NCI-H524 (cell line): Measurements from ENCODE around the gene PSORS1C1.

Experiments used
- DNase-seq, 2 experiments: peaks; one replicate each; lab custom pipeline; 2025; lab: John Stamatoyannopoulos, UW

The PSORS1C1 gene

DNA sequence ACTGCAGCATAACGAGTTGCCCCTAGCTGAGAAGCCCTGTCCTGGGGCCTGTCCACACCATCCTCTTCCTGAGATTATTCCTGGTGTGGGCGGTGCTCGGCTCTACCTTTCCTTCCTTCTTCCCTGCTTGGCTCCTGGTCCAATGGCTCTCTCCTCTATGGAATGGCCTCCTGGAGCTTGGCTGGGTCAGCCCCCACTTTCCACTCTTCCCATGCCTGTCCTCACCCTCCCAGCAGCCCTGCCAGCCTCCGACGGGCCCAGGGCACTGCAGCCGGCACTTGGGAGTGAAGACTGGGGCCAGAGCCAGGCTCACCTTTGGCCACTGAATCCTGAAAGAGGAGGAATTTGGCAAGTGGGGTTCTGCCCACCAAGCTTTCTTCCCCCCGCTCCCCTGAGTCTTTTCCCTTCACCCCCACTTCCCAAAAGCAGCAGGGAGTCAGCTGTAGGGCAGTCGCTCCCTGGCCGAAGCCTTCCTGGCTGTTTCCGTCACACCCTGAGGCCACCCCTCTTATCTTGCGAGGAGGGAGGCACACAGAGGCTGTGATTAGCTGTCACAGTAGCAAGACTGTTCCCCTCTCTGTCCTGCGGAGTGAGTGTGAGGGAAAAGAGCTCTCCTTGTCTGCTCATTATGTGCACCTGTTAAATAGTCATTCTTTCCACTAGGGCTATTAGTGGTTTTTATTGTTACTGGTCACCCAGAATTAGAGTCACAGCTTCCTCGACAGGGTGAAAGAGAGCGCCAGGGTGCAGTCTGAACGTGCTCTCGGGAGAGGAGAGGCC, 12.0 kb downstream of the PSORS1C1 start:
- DNase-seq, result no peak

DNA sequence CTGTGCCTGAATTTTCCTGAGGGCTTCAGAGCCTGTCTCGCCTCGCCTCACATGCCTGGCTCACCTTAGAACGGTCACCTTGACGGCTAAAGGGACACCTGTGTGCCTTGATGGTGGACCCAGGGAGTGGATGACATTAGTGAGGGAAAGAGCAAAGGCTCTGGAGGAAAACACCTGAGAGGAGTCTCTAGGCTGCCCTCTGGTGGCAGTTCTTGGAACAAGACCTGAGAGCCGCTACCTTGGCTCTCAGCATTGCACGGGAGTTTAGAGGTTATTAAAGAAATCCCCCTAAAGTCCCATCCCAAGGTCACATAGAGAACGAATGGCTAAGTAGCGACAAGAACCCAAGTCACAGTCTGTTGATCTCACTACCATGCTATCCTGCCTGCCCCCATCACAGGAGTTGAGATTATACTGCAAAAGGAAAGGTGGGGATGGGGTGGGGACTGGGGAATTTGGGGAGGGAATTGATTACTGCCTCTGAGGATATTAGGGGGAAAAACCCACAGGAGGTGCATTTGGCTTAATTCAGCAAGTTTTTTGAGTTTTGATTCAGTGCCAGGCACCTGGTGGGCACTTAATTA, 13.6 kb downstream of the PSORS1C1 start:
- DNase-seq, result peak in 1 of 2 experiments; percentile 53

DNA sequence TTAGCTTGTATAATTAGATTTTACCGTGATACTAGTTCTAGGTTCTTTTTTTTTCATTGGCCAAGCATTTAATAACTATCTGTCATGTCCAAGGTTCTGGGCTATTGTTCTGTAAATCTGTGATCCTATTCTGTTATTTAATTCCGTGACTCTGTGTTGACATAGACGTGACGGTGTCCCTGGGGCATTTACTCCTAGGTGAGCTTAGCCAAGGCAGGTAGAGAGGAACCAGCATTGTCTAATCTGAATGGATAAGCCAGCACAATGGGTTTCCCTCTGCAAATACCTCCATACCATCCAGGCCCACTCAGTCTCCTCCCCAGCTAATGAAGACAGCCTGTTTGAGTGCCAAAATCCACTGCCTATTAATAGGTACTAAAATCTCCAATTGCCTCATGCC, 14.5 kb downstream of the PSORS1C1 start:
- DNase-seq, result no peak

DNA sequence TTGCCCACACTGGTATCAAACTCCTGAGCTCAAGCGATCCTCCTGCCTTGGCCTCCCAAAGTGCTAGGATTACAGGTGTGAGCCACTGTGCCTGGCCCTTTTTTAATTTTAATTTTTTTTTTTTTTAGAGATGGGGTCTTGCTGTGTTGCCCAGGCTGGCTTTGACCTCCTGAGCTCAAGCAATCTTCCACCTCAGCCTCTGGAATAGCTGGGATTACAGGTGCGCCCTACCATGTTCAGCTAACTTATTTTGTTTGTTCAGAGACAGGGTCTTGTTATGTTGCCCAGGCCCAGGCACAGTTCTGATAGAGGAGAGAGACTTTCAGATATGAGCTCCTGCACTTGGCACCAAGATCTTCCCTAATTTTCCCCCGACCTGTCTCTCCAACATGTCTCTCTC, 16.2 kb downstream of the PSORS1C1 start:
- no peak for DNase-seq

DNA sequence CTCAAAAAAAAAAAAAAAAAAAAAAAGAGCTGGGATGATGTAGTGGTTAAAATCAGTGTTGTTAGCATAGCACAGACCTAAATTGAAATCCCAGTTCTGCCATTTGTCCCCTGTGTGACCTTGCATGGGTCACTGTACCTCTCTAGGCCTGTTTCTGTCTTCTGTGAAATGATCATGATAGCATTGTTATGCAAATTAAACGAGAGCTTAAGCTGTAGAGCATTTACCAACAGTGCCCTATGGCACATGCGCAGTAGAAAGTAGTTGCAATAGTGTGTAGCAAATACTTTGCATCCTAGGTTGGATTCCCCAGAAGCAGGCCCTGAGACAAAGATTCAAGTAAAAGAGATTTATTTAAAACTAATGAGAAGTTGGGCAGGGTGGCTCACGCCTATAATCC, 17.0 kb downstream of the PSORS1C1 start:
- no peak for DNase-seq

DNA sequence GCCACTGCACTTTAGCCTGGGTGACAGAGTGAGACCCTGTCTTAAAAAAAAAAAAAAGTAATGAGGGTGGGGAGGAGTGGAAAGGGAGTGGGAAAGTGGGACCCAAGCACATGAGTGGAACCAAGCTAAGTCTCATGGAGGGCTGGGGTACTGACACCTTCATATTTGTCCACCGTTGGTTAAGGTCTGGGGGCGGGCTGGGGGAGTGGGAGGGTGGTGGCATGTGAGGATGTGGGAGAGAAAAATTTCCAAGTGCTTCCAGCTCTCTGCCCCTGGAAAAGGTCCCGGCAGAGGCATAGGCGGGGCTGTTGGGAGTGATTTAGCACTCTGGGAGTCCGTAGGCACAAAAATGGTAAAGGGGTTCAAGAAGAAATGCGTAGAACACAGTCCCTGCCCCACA, 18.2 kb downstream of the PSORS1C1 start:
- no peak for DNase-seq

DNA sequence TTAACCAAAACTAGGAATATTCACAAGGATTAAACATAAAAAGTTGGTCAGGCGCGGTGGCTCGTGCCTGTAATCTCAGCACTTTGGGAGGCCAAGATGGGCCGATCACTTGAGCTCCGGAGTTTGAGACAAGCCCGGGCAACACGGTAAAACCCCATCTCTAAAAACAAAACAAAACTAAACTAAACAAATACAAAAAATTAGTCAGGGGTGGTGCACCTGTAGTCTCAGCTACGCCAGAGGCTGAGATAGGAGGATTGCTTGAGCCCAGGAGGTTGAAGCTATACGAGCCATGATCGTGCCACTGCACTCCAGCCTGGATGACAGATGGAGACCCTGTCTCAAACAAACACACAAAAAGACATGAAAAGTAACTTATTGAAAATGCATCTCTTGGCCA, 21.1 kb downstream of the PSORS1C1 start:
- DNase-seq, result no peak

DNA sequence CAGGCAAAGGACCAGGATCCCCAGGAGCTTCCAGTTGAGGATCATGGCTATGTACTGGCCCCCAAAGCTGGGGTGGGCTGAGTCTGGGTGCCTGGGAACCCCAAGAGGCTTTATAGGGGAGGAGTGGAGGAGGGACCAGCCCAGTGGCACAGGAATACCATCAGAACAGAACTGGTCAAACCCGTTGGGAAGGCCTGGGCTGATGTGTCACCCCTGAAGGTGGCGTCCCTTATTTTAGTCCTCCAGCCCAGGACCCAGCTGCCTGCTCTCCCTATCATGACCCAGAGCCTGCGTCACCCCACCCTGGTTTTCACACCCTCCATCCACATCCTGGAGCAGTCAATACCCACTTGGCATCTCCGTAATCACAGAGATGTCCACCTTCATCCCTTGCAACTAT, 24.4 kb downstream of the PSORS1C1 start, which contains the start of gene PSORS1C2:
TSS of gene PSORS1C2 (minus strand) at position 85 of the 400 bp plus-strand sequence. CDS start at position 45, 40 bp downstream.
- no peak for DNase-seq

DNA sequence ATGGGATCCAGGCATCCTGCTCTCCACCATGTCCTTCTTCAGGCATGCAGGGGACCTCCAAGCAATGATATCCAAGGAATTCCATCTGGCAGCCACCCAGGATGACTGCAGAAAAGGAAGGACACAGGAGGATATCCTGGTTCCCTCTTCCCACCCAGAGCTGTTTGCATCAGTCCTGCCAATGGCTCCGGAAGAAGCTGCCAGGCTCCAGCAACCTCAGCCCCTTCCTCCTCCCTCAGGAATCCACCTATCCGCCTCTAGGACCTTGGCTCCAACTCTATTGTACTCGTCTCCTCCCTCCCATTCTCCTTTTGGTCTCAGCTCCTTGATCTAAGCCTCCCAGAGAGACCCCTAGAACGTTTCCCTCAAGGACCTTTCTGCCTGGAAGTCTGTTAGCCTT, 25.0 kb downstream of the PSORS1C1 start:
- no peak for DNase-seq

DNA sequence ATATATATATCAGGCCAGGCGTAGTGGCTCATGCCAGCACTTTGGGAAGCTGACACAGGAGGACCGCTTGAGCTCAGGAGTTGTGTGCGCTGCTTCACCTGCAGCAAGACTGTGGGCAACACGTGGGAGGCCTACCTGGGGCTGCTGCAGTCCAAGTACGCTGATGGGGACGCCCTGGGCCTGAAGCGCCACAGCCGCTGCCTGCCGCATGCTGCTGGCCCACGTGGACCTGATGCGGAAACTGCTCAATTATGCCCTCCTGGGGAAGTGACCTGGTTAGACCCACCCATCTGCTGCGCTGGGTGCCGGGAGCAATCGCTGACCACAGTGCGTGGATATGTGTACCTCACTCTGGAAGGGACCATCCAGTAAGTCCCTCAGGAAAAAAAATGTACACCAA, 26.0 kb downstream of the PSORS1C1 start:
- no peak for DNase-seq

DNA sequence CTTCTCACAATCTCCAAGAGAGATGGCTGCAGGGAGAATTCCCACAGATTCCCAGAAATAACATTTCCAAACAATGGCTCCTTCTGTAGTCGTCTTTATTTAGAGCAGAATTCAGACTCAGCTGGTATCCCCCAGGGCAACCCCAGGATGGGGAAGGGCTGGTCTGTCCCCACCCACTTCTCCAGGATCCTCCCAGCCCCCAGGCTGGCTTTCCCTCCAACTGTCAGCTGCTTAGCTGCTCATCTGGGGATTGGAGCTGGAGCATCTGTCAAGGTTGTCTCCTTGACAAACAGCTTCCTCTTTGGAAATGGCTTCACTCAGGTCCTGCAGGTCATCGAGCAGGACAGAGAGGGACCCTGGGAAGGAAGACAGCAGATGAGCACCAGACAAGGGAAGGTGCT, 27.8 kb downstream of the PSORS1C1 start:
- DNase-seq, result peak; percentile 19 to 58

DNA sequence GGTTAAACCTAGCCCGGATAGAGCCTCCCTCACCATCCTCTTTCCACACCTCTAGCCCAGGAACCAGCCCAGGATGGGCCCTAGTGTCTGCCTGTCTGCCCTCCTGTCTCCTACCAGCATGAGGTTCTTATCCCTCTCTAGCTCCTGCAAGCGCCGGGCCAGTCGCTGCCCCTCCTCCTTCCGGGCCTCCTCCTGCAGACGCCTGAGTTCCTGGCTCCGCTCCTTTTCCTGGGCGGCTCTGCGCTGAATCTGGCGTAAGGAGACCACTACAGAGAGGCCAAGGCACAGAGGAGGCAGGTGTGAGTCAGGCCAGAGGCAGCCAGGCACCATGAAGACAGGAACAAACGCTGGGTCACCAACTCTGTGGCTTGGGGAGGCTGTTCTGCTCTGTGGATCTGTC, 28.5 kb downstream of the PSORS1C1 start:
- DNase-seq, result no peak

DNA sequence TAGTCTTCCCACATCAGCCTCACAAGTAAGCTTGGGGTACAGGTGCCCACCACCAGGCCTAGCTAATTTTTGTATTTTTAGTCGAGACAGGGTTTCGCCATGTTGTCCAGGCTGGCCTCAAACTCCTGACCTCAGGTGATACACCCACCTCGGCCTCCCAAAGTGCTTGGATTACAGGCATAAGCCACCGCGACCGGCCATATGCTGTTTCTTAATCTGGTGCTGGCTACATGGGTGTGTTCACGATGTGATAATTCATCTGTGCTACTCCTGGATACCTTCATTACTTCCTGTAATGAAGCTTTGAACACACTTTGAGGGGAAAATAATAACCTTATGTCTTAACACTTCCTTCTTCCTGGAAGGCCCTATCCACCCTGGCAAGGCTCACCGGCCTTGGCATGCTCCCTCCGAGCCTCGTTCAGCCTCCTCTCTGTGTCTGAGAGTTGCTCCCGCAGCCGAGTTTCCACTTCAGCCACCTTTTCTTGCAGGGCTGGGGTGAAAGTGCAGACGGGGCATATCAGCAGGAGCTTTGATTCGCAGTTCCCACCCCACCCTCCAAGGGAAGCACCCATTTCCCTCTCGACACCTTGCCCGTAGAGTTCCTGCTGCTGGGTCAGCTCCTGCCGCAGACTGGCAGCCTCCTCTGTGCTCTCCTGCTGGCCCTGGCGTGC, 29.8 kb downstream of the PSORS1C1 start:
- DNase-seq, result peak in 1 of 2 experiments; percentile 3

DNA sequence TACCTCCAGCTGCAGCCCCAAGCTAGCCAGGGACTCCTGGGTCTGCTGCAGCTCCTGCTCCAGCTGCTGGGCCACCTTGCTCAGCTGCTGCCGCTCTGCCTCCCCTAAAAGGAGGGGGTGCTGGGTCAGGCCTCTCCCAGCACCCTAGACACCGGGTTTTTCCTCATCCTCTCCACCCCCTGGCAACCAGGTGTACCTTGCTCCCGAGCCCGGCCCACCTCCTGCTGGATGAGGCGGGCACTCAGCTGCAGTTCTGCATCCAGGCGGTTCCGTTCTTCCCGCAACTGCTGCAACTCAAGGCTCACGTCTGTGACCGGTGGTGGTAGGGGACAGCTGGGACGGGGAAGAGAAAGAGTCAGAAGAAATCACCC, 30.4 kb downstream of the PSORS1C1 start:
- DNase-seq, result no peak

DNA sequence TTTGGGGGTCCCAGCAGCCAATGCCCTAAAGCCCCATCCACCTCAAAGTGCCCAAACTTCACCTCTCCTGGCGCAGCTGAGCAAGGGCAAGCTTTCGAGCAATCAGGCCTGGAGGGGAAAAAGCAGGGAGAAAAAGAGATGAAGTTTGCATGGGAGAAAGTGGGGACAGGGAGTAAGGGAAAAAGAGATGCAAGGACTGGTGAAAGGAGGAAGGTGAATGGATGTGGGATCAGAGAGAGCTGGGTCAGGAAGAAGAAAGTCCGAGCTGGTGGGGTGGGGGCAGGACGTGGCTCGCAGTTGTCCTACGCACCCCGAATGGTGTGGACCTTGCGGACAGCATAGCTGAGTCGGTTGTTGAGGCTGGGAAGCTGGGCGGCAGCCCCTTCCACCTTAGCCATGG, 30.8 kb downstream of the PSORS1C1 start:
- DNase-seq, result no peak

DNA sequence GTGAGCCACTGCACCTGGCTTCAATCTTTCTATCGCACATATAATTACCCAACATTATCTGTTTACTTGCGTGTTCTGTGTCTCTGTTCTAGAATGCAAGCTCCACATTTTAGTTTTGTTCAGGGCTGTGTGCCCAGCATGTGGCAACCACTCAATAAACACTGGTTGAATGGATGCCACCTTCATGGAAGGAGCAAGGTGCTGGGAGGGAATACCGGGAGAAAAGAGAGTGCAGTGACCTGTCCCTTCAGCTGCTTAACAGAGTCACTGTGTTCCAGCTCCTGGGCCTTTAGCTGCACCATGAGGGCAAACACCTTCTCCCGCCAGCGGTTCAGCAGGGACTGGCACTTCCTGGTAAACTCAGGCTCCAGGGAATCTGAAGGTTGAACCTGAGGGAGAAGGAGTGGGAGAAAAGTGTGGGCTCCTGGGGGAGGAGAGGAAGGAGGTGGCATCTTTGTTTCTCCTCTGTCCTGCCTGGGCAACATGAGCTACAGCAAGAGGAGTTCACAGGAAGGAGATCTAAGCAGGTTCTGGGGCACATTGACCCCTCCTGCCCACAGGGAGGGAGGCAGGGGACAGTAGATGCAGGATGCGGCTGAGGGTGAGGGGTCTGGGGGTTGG, 35.3 kb downstream of the PSORS1C1 start:
- no peak for DNase-seq

DNA sequence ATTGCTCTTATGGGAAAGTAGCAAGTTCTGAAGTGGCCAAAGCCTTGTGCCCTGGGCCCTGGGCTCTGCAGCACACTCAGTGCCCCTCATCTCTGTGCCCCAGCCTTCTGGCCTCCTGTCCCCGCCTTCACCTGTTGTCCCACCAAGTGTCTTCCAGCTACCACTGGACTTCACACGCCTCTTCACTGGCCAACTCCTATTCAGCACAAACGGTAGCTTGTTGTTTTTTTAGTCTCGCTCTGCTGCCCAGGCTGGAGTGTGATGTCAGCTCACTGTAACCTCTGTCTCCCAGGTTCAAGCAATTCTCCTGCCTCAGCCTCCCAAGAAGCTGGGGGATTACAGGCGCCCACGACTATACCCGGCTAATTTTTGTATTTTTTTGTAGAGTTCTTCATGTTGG, 38.2 kb downstream of the PSORS1C1 start:
- DNase-seq, result no peak

DNA sequence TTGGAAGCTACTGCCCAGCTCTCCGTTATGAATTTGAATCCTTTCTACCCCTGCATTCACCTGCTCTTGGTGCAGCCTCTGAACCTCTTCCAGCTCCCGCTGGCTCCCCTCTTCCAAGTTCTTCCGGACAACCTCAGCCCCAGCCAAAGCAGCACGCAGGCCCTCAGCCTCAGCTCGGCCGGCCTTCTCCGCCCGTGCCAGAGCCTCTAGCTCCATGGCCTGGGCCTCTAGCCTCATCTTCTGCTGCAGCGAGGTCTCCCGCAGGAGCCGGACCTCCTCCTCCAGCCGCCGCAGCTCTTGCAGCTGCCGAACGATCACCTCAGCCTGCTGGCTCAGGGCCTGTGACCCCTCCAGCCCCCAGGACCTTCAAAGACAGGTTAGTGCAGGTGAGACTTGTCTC, 39.8 kb downstream of the PSORS1C1 start:
- no peak for DNase-seq

DNA sequence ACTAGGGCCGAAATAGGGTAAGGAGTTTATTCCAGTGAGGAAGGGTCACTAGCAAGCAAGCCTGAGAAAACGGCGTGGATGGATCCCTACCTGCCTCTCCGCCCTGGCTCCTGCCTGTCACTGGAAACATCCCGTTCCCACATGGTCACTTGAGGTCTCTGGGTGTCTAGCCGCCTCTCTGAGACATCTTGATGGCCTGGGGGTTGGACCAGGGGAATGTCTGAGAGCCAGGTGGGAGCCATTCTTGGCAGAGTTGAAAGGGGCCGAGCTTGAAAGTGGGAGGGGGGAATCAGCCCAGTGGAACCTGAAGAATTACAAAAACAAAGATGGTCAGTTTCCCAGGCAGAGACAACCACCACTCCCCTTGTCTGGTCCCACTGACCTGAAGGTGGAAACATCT, 42.0 kb downstream of the PSORS1C1 start:
- no peak for DNase-seq

DNA sequence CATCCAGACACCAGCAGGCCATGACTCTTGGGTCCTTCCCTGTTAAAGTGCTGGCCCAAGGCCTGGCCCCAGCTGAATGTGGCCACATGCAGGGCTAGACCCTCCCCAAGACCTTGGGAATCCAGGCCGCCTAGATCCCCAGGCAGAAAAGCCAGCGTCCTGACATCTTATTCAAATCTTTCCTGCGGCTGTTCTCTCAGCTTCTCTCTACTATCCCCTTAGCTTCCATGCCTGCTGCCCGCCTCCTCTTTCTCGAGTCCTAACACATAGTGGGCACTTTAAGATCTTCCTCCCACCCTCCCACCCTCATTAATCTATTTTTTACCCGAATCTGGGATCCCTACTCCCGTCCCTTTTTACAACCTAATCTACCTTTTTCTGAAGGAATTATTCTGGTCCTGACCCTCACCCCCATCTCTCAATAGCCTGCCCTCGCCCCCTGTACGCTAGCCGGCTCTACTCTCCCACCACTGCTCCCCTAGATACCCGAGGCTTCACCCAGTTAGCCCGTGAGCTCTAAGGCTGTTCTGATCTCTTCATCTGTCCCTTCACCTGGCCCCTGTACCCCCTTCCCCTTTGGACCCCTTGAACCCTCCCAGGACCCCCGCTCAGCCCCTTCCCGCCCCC, 43.0 kb downstream of the PSORS1C1 start, which contains the start of gene CCHCR1:
TSS of gene CCHCR1 (minus strand) at position 290 of the 627 bp plus-strand sequence. CDS start at position 88, 202 bp downstream.
- no peak for DNase-seq

DNA sequence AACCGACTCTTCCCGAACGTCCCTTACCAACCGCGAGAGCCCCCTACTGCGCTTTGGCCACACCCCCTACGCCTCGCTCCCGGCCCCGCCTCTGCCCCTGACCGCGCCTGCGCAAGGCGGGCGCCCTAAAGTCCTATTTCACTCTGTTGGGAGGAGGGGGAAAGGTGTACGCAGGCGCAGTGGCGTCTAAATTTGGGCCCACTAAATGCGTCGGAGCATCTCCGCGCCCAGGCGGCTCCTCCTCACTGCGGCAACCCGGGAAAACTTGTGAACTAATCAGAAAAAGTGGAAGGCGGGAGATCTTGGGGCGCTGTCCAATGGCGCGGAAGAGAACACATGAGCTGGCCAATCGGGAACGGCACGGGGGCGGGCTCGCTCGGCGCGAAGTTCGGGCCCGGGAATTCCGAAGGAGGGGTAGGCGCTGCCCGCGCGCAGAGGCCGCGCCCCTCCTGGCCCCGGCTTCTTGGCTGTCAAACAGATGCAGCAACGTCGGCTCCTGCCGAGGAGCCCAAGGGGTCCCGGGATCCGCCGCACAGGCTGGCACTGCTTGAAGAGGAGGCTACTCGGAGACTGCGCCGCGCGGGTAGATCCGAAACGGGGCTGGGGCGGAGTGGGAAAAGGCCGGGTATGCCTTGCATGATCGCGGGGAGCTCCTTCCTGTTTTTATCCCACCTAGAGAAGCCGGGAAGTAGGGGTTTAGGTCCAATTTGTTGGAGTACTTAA, 43.7 kb downstream of the PSORS1C1 start, which contains the start of gene TCF19:
TSS of gene TCF19 (plus strand) at position 450 of the 723 bp plus-strand sequence. CDS start 881 bp downstream, outside the sequence.
- DNase-seq, result peak; percentile 98 to 99
